Tongue (tissue), 2 donors: ENCODE measurements around the gene ARHGAP18. TPM values are rescaled to one million over a fixed set of nuclear protein-coding genes. Genes with fewer than 3 reads are reported as not detected.

Experiments
- DNase-seq: peaks from one replicate; pipeline ENCODE4 v3.0.0-alpha.2; 2015
- total RNA-seq: library from RNA; depleted of rRNA; stranded (reverse); fragments of >200 nt; gene quantifications from one replicate; pipeline ENCODE4 v1.2.3, GENCODE V29; 2014

The ARHGAP18 gene
- total RNA-seq, 1 donor from 2014 or later = 19.1 TPM

GRCh38 chr6:129642322-129642721 lies 67.7 kb downstream of the ARHGAP18 start:
- DNase-seq = no peak

- DNase-seq = no peak
Observed at GRCh38 chr6:129641344-129641743, 68.6 kb downstream of the ARHGAP18 start.

DNA sequence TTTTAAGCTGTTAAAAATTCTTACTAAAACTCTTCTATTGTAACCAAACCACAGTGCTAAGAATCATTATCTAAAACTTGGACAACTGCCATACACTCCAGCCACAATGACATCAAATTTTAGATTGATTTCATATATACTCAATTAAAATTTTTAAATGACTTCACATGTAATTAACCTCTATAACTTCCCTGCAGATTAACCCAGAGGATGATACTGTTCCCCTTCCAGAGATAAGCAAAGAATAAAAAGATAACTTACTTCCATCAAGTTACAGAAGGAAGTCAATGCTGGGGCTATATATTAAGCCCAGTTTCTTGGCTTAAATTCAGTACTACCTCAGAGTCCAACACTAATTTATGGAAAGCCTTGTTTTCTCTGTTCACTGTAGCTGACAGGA lies 71.3 kb downstream of the ARHGAP18 start:
- peak; percentile 33 for DNase-seq

DNA sequence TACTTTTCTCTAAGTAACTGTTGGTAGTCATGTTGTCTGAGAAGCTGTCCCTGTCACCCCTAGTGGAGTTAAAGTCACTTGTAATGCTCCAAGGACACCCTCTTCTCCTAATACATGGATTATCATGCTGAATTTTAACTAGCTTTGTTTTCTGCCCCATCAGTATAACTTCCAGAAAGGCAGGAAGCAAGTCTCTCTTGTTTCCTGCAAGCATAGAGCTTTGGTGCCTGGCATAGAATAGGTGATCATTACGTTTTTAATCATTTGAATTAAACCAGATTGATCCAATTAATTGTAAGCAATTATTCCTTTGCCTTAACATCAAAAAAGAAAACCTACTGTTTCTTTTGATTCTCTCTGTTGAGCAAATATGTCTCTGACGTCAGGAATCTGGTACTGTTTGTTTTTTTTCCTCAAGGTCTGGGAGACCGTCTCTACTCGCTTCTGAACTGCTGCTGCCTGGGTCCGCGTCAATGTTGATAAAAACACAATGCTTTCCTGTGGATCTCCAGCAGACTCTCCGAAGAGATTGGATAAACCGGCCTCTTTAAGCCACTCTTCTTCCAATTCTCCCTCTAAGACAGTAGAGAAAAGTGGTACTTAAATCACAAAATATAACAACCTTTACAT lies 71.8 kb downstream of the ARHGAP18 start:
- peak; percentile 57 for DNase-seq

DNA sequence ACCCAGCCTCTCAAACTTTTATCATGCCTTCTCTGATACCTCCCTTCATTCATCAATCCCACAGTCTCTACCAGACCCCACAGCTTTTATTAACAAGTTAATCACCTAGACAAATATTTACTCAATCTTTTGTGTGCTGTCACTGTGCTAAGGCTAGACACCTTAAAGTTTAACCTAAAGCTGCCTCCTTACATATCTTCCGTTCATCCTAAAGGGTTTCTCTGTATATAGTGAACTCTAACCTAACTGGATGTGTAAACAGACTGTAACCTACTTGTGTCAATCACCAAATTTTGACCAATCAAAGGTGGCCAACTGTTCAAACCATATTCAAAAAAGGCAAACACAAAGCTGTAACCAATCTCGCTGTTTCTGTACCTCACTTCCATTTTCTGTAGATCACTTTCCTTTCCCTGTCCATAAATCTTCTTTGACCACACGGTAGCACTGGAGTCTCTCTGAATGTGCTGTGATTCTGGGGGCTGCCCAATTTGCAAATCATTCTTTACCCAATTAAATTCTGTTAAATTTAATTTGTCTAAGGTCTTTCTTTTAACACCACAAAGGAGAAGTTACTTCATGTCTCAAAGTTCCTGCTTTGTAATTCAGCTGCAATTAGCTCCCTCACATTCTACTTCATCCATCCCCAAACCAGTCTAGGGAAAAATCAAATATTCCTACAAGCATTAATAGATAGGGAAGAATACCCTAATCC lies 72.5 kb downstream of the ARHGAP18 start:
- DNase-seq = no peak

- DNase-seq = peak; percentile 86
Observed at GRCh38 chr6:129635396-129636130, 74.4 kb downstream of the ARHGAP18 start.

- DNase-seq = no peak
Observed at GRCh38 chr6:129634411-129635230, 75.4 kb downstream of the ARHGAP18 start.

GRCh38 chr6:129633529-129633928 lies 76.4 kb downstream of the ARHGAP18 start:
- no peak for DNase-seq

DNA sequence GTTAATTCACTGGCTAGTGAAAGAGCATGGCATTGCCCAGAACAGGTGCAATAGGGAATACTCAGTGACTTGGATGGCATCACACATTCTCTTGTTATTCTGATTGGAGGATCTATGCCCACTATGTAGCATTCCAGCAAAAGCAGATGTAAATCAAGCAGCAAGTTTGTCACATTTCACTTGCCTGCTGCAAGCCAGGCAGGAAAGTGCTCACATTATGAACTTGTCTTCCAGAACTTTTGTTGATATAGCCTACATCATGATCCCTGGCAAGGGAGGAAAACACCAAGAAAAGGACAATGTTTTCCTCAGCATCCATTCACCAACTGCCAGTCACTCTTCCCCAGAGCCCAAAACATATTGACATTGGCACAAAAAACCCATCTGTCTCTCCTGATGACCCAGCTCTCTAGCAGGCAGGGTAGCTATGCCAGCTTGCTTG lies 77.8 kb downstream of the ARHGAP18 start:
- DNase-seq = no peak

DNA sequence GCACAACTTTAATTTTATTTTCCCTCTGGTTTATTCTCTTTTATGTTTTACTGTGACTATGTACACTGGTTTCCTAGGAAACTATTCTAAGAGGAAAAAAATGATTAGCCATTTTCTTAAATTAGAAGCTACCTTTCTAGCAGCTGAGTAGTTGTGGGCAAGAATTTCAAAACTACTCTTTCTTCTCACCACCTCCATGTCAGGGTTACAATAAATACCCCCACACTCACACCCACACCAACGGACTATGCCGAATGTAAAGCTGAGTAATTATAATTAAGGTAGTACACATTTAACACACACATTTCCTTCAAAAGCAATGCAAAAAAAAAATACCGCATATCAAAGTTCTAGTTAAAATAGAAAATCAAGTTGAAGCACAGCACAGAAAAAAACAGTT lies 78.9 kb downstream of the ARHGAP18 start:
- DNase-seq = no peak

DNA sequence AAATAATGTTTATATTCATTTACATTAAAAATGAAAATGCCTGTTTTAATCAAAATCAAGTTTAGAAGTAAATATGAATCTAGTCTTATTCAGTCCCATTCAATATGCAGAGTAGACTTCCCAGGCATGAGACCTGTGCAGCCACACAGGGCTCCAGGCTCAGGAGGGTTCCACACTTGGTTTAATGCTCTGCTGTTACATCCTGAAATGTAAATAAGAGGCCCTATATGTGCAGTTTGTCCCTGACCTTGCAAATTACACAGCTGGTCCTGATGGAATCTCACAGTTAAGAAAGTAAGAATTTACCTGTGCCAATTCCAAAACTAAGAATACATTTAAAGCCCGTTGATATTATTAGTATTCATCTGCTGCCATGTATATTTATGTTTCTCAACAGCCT lies 79.4 kb downstream of the ARHGAP18 start:
- DNase-seq = no peak

GRCh38 chr6:129628101-129628815 lies 81.7 kb downstream of the ARHGAP18 start:
- DNase-seq = no peak

- DNase-seq = no peak
Observed at GRCh38 chr6:129624488-129624887, 85.5 kb downstream of the ARHGAP18 start.

DNA sequence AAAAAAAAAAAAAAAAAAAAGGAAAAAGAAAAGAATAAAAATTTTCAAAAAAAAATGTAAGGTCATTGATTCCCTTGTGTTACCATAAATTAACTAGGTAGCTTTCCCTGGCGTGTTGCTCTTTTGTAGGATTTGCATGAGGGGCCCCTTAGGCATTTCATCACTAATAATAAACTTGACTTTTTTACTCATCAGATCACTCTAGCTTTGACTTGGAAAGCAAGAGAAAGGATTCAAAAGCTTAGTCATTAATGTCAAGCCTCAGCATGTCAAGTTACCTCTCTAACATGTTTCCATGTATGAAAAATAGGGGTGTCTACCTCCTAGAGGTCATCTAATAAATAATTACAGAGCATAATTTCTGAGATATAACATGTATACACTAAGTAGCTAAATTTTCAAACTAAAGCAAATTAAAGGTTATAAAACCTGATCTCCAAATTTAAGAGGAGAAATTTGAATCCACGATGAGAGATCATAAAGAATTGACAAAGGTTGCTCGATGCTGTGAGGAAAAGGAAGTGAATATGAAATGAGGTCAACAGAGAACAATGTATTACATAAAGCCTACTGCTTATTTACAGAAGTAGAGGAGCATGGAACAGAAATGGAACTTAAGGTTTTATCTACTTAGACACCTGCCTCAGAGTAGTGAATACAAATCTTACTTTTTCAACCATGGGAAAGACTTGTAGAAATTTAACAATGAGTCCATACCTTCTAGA lies 86.8 kb downstream of the ARHGAP18 start:
- no peak for DNase-seq

DNA sequence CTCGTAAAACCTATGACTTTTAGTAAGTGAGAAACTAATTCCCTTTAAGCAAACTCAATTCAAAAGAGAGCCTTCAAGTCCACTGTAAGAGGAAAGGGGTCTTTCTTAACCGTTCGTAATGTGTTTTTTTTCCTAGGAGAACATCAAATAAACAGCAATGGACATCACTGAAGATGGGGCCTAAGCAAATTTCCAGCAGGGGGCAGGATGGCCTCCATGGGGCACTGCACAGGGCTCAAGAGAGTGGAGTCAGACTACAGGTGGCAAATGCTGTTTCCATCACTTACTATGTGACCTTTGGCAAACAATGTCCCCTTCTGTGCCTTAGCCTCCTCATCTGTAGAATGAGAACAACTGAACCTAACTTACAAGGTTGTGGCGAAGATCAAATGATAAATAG lies 88.7 kb downstream of the ARHGAP18 start:
- no peak for DNase-seq

- DNase-seq = no peak
Observed at GRCh38 chr6:129620234-129620610, 89.8 kb downstream of the ARHGAP18 start.

- no peak for DNase-seq
Observed at GRCh38 chr6:129619579-129620233, 90.3 kb downstream of the ARHGAP18 start.

DNA sequence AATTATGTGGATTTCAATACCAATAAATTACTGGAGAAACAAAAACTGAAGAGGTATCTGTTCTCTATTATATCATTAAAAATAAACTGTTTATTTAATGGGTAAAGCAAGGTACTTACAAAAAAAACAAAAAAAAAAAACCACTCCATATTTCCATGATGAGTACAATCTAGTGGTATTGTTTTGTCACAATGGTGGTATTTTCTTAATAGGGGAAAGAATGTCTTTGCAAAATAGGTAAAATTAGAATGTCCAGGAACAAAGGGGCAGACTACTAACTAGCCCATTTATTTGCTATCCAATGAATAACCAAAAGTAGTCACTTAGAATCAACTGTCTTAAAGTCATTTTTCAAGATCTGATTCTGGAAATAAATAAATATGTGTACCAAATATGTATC lies 92.0 kb downstream of the ARHGAP18 start:
- DNase-seq = no peak

GRCh38 chr6:129615496-129615895 lies 94.5 kb downstream of the ARHGAP18 start:
- no peak for DNase-seq

- no peak for DNase-seq
Observed at GRCh38 chr6:129615020-129615419, 95.0 kb downstream of the ARHGAP18 start.

DNA sequence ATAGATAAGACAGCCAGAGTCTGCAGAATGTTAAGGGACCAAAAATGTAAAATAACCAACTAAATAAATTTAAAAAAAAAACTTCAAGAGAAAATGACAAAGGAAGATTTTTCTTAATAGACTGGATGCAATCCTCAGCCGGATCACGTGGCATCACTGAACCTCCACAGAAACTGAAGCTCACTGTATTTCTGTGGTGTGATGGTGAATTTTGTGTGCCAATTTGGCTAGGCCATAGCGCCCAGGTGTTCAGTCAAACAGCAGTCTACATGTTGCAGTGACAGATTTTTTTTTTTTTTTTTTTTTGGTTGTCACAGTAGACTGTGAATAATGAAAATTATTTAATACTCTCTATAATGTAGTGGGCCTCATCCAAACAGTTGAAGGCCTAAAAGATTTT lies 95.5 kb downstream of the ARHGAP18 start:
- no peak for DNase-seq
